HG03469 (cell line): ENCODE data around the gene CMYA5.

ENCODE experiments used
- ATAC-seq: cut with Tn5 transposase; IDR thresholded peaks from one replicate; pipeline ENCODE4 v1.9.1; 2021; ENCODE audit warnings: mild to moderate bottlenecking, moderate library complexity, moderate number of reproducible peaks; ENCODE audit not compliant: unreplicated experiment

CMYA5 gene

GRCh38 chr5:79834098-79834753 lies 144.6 kb downstream of the CMYA5 start:
- no peak for ATAC-seq

GRCh38 chr5:79834754-79835714 lies 145.4 kb downstream of the CMYA5 start:
- no peak for ATAC-seq

- no peak for ATAC-seq
Measured at GRCh38 chr5:79837761-79838551, 148.3 kb downstream of the CMYA5 start.

- no peak for ATAC-seq
Measured at GRCh38 chr5:79840084-79840990, 150.7 kb downstream of the CMYA5 start.

GRCh38 chr5:79841172-79841571 lies 151.5 kb downstream of the CMYA5 start:
- ATAC-seq, result no peak

GRCh38 chr5:79842006-79842881 lies 152.6 kb downstream of the CMYA5 start:
- ATAC-seq, result no peak

- ATAC-seq, result no peak
Measured at GRCh38 chr5:79842991-79843390, 153.4 kb downstream of the CMYA5 start.

- ATAC-seq, result no peak
Measured at GRCh38 chr5:79843450-79844388, 154.1 kb downstream of the CMYA5 start.

- no peak for ATAC-seq
Measured at GRCh38 chr5:79844571-79844970, 154.9 kb downstream of the CMYA5 start.

- ATAC-seq, result no peak
Measured at GRCh38 chr5:79845448-79846197, 156.0 kb downstream of the CMYA5 start.

- ATAC-seq, result no peak
Measured at GRCh38 chr5:79846198-79846521, 156.5 kb downstream of the CMYA5 start.

- ATAC-seq, result no peak
Measured at GRCh38 chr5:79847561-79847960, 157.9 kb downstream of the CMYA5 start.

- ATAC-seq, result no peak
Measured at GRCh38 chr5:79849061-79849460, 159.4 kb downstream of the CMYA5 start.
